B cell (primary cell): ENCODE results near the gene FAM120C. TPM values are rescaled to one million over a fixed set of nuclear protein-coding genes. Genes with fewer than 3 reads are reported as not detected.

ENCODE experiments used
- ATAC-seq: fragments of 200-7000 bp; cut with Tn5 transposase; one replicate; pipeline ENCODE4 v1.10.0; 2021; ENCODE audit warnings: low read depth, mild to moderate bottlenecking, moderate number of reproducible peaks, moderate library complexity
- CTCF ChIA-PET: fragments of 350-600 bp; sonication (Branson Sonifier 250); formaldehyde crosslinking; loops from one replicate; lab custom pipeline; 2021; ENCODE audit warnings: antibody characterized with exemption, inconsistent platforms; lab: Charles Lee
- POLR2A ChIA-PET: fragments of 350-600 bp; sonication (Branson Sonifier 250); formaldehyde crosslinking; loops from one replicate; lab custom pipeline; 2021; ENCODE audit warnings: antibody characterized with exemption; lab: Charles Lee
- DNase-seq: peaks from one replicate; pipeline ENCODE4 v3.0.0; 2013
- H2AFZ ChIP-seq: 2 replicates; pipeline ENCODE4 v1.6.1; 2012; ENCODE audit warnings: mild to moderate bottlenecking, low read depth, low read length; ENCODE audit not compliant: insufficient read depth, poor library complexity, severe bottlenecking
- H3K27ac ChIP-seq, 2 donors: 1 replicate in 1 of 2; 2 replicates in 1 of 2; pipeline ENCODE4 v1.5.1; 2012 to 2013; ENCODE audit warnings: low read length in 2 of 2, mild to moderate bottlenecking in 2 of 2, moderate library complexity in 1 of 2
- H3K27me3 ChIP-seq, 4 experiments: fragments of 200-600 bp in 1 of 4; sonication (generic) in 1 of 4; replicated peaks in 1 of 4; 1 replicate in 2 of 4; 2 replicates in 2 of 4; pipeline versions ENCODE4 v1.6.1 to v1.7.0; 2013 to 2016; ENCODE audit warnings: low read length in 3 of 4, mild to moderate bottlenecking in 2 of 4, mixed read lengths in 1 of 4, moderate library complexity in 1 of 4; ENCODE audit not compliant: insufficient read depth in 4 of 4, control insufficient read depth in 3 of 4; ENCODE audit errors: control extremely low read depth in 1 of 4
- H3K36me3 ChIP-seq, 2 experiments: replicated peaks in 1 of 2; 1 replicate in 1 of 2; 2 replicates in 1 of 2; pipeline versions ENCODE4 v1.6.1 to v1.7.1; 2013; ENCODE audit warnings: low read length in 1 of 2; ENCODE audit not compliant: insufficient read depth in 2 of 2, control insufficient read depth in 1 of 2; ENCODE audit errors: control extremely low read depth in 1 of 2, extremely low read depth in 1 of 2
- H3K4me1 ChIP-seq, 2 donors: fragments of 200-600 bp in 1 of 2; sonication (generic) in 1 of 2; 1 replicate in 1 of 2; 2 replicates in 1 of 2; pipeline versions ENCODE4 v1.5.1 to v1.6.1; 2013 to 2017; ENCODE audit warnings: low read length in 2 of 2; ENCODE audit not compliant: control insufficient read depth in 2 of 2, insufficient read depth in 2 of 2
- H3K4me2 ChIP-seq: replicated peaks from 2 replicates; pipeline ENCODE3; 2012; ENCODE audit warnings: mild to moderate bottlenecking, low read depth, low read length; ENCODE audit not compliant: poor library complexity, severe bottlenecking
- H3K4me3 ChIP-seq, 5 experiments: fragments of 200-600 bp in 1 of 5; sonication (generic) in 1 of 5; 1 replicate in 3 of 5; 2 replicates in 2 of 5; pipeline versions ENCODE4 v1.5.1 to v1.7.0; 2011 to 2016; ENCODE audit warnings: low read length in 4 of 5, mild to moderate bottlenecking in 4 of 5, low read depth in 2 of 5, control low read depth in 1 of 5, moderate library complexity in 1 of 5; ENCODE audit not compliant: insufficient read depth in 1 of 5; ENCODE audit errors: control extremely low read depth in 1 of 5, extremely low read depth in 1 of 5
- H3K79me2 ChIP-seq: fragments of 200-600 bp; sonication (generic); one replicate; pipeline ENCODE4 v1.6.0; 2016; ENCODE audit warnings: low read length; ENCODE audit not compliant: control insufficient read depth, insufficient read depth
- H3K9ac ChIP-seq: fragments of 200-600 bp; sonication (generic); 2 replicates; pipeline ENCODE4 v1.6.1; 2017; ENCODE audit warnings: mild to moderate bottlenecking, low read length, moderate library complexity
- H3K9me3 ChIP-seq, 3 donors: one replicate each; pipeline versions ENCODE4 v1.6.1 to v1.7.1; 2013; ENCODE audit warnings: low read length in 2 of 3; ENCODE audit not compliant: control insufficient read depth in 2 of 3, insufficient read depth in 1 of 3; ENCODE audit errors: control extremely low read depth in 1 of 3
- H4K20me1 ChIP-seq: 2 replicates; pipeline ENCODE4 v1.6.0; 2012; ENCODE audit warnings: mild to moderate bottlenecking, low read length; ENCODE audit not compliant: insufficient read depth, control insufficient read depth, poor library complexity, severe bottlenecking
- H3K27ac Mint-ChIP-seq: one replicate; pipeline ENCODE4 v1.8.0; 2021; ENCODE audit warnings: mixed read lengths
- H3K27me3 Mint-ChIP-seq: one replicate; pipeline ENCODE4 v1.8.0; 2021; ENCODE audit warnings: mixed read lengths
- H3K4me1 Mint-ChIP-seq: one replicate; pipeline ENCODE4 v1.8.0; 2021; ENCODE audit warnings: mixed read lengths
- H3K4me3 Mint-ChIP-seq: one replicate; pipeline ENCODE4 v1.8.0; 2021; ENCODE audit warnings: mixed read lengths
- H3K9me3 Mint-ChIP-seq: one replicate; pipeline ENCODE4 v1.8.0; 2022; ENCODE audit warnings: mixed read lengths; ENCODE audit not compliant: insufficient read depth
- EZH2 ChIP-seq: IDR thresholded peaks from 2 replicates; pipeline ENCODE4 v1.6.1; 2012; ENCODE audit warnings: borderline replicate concordance, low read depth, mild to moderate bottlenecking, moderate library complexity, low read length; ENCODE audit not compliant: insufficient read depth, poor library complexity, severe bottlenecking
- WGBS: methylation state at CpG from one replicate; pipeline ENCODE4 v1.1.5; 2013; ENCODE audit warnings: missing lambda C conversion rate; ENCODE audit not compliant: insufficient coverage; 5-methylcytosine and 5-hydroxymethylcytosine counted together
- intact Hi-C: fragments of 100-400 bp; cut with micrococcal nuclease; formaldehyde crosslinking; loops from one replicate; pipeline ENCODE4 v1.10.0; 2022
- polyA plus RNA-seq: library from polyadenylated mRNA; depleted of rRNA; stranded (reverse); fragments of >200 nt; gene quantifications from 2 replicates; pipeline ENCODE4 v1.2.3, GENCODE V29; 2012
- total RNA-seq, 2 donors: library from RNA; stranded (reverse); fragments of 120-200 nt in 1 of 2; gene quantifications; 1 replicate in 1 of 2; 2 replicates in 1 of 2; pipeline versions ENCODE4 v1.2.3 to v1.2.4, GENCODE V29; 2013 to 2022
- TF ChIP-seq, protein P1 (sequence below): fragments of 200-600 bp; IDR thresholded peaks from one replicate; pipeline ENCODE4 v1.8.0; 2022; ENCODE audit warnings: antibody characterized with exemption, mild to moderate bottlenecking

The FAM120C gene
- total and polyA plus RNA-seq, 2 donors (not counting 1 experiment from before 2014, with no cell fraction given) = 7.7 to 23.3 TPM

DNA sequence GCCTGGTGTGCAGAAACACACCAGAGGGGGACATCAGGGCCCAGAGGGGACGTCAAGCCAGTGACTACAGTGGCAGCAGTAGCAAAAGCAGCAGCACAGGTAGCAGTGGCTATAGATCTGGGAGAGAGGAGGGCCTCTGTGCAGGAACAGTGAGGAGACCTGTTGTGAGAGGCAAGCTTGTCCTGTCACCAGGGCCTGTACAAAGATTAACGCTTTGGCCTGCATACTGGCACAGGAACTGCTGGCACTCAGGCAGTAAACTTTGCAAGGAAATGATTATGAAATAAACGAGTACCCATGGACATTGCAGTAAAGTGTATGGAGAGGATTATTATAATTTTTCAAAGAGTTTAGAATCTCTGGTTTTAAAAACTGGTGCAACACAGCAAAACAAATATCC lies 133.3 kb downstream of the FAM120C start:
- 86% methylated on average over 2 of the region's 3 CpGs for WGBS
- Histone ChIP-seq H3K4me1 (peaks cover 7 to 8% of the 10 kb centered on the region in 2 donors), H4K20me1 (no peaks in the 10 kb centered on the region), H3K9ac (no peak overlapping the region), H3K36me3 (no peaks in the 10 kb centered on the region), H3K9me3 (no peaks in the 10 kb centered on the region), H3K79me2 (no peaks in the 10 kb centered on the region), H3K4me3 (no peak overlapping the region), H3K4me2 (no peak overlapping the region), H2AFZ (no peak overlapping the region), H3K27ac (no peak overlapping the region), H3K27me3 (no peaks in the 10 kb centered on the region)
- Mint-ChIP-seq H3K9me3 (no peaks in the 10 kb centered on the region), H3K27ac (no peak overlapping the region), H3K4me1 (peaks cover 7% of the 10 kb centered on the region), H3K27me3 (no peaks in the 10 kb centered on the region), H3K4me3 (no peak overlapping the region)
- intact Hi-C loops = loop anchor here (10.0 kb wide), 1 partner anchor 955 kb away; the partner anchor contains the start of gene KANTR
- no peak for ATAC-seq
- DNase-seq = no peak
- ChIA-PET POLR2A (no interaction called here), CTCF (no interaction called here)
- TF ChIP-seq, protein P1, sequence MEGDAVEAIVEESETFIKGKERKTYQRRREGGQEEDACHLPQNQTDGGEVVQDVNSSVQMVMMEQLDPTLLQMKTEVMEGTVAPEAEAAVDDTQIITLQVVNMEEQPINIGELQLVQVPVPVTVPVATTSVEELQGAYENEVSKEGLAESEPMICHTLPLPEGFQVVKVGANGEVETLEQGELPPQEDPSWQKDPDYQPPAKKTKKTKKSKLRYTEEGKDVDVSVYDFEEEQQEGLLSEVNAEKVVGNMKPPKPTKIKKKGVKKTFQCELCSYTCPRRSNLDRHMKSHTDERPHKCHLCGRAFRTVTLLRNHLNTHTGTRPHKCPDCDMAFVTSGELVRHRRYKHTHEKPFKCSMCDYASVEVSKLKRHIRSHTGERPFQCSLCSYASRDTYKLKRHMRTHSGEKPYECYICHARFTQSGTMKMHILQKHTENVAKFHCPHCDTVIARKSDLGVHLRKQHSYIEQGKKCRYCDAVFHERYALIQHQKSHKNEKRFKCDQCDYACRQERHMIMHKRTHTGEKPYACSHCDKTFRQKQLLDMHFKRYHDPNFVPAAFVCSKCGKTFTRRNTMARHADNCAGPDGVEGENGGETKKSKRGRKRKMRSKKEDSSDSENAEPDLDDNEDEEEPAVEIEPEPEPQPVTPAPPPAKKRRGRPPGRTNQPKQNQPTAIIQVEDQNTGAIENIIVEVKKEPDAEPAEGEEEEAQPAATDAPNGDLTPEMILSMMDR = no peak
- no peak for TF ChIP-seq EZH2

DNA sequence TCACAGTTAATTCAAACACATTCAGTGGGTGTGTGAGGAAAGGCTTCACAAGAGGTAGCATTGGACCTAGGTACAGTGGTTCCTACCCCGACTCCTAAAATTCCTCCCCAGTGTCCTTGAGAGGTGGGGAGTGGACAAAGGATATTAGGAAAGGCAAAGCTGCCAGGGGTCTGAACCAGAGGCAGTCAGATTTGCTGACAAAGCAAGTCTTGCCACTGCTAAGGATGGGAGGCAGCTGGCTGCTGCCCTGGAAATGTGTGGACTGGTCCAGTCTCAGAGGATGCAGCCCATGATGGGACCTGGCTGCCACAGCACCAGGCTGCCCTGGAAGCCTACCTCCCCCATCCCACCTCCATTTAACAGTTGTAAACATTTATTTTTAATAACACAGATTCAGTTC lies 134.6 kb downstream of the FAM120C start:
- DNase-seq = no peak
- no peaks in the 10 kb centered on the region for H3K36me3 ChIP-seq
- H4K20me1 ChIP-seq = no peaks in the 10 kb centered on the region
- H3K27ac ChIP-seq = no peak overlapping the region
- Mint-ChIP-seq H3K27ac (no peak overlapping the region), H3K4me1 (peaks cover 10% of the 10 kb centered on the region), H3K4me3 (no peak overlapping the region), H3K9me3 (no peaks in the 10 kb centered on the region), H3K27me3 (no peaks in the 10 kb centered on the region)
- TF ChIP-seq, protein P1 = no peak
- no peak for TF ChIP-seq EZH2
- no peak overlapping the region for H3K9ac ChIP-seq
- no peaks in the 10 kb centered on the region for H3K27me3 ChIP-seq
- H3K9me3 ChIP-seq = no peaks in the 10 kb centered on the region
- no peak overlapping the region for H3K4me3 ChIP-seq
- H3K4me2 ChIP-seq = no peak overlapping the region
- intact Hi-C loops = loop anchor here (10.0 kb wide), 1 partner anchor 954 kb away; the partner anchor contains the start of gene KANTR
- no peaks in the 10 kb centered on the region for H3K79me2 ChIP-seq
- no CpG with 5 or more reads among the region's 1 CpG for WGBS
- CTCF ChIA-PET = no interaction called here
- peaks cover 7 to 8% of the 10 kb centered on the region in 2 donors for H3K4me1 ChIP-seq
- no peak overlapping the region for H2AFZ ChIP-seq
- POLR2A ChIA-PET = no interaction called here
- no peak for ATAC-seq
